ENCODE results near the gene PSMB4. TPM values are rescaled to one million over a fixed set of nuclear protein-coding genes. Genes with fewer than 3 reads are reported as not detected.

Gene PSMB4
- total and polyA plus RNA-seq, 2 experiments from 2014 or later, result 348 to 417 TPM

DNA sequence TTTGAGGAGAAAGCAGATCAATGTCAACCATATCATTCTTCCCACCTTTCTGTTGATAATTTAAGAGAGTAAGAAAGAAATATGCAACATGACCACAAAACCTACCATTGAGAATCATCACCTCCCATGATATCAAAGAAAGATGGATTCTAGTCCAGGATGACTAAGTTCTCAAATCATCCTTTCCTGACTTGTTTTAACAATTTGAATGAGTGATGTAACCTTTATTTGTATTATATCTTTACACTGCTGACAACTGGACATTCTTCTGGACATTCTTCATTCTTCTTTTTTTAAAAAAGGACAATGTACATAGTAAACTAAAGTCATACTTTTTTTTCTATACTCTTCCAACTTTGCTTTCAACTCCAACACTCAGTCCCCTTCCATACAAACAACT lies 9.5 kb downstream of the PSMB4 start (continued):
- TF ChIP-seq, protein P1, sequence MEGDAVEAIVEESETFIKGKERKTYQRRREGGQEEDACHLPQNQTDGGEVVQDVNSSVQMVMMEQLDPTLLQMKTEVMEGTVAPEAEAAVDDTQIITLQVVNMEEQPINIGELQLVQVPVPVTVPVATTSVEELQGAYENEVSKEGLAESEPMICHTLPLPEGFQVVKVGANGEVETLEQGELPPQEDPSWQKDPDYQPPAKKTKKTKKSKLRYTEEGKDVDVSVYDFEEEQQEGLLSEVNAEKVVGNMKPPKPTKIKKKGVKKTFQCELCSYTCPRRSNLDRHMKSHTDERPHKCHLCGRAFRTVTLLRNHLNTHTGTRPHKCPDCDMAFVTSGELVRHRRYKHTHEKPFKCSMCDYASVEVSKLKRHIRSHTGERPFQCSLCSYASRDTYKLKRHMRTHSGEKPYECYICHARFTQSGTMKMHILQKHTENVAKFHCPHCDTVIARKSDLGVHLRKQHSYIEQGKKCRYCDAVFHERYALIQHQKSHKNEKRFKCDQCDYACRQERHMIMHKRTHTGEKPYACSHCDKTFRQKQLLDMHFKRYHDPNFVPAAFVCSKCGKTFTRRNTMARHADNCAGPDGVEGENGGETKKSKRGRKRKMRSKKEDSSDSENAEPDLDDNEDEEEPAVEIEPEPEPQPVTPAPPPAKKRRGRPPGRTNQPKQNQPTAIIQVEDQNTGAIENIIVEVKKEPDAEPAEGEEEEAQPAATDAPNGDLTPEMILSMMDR (conservative IDR thresholded peaks at IDR 0.05; ENCODE audit: low read depth in 2 of 2), result no peak
- TF ChIP-seq POLR2AphosphoS5 (IDR thresholded peaks at IDR 0.05; ENCODE audit: low read depth) (no peak), EZH2 (IDR thresholded peaks at IDR 0.05; ENCODE audit: low read depth, unreplicated experiment) (no peak), JUNB (IDR thresholded peaks at IDR 0.05; ENCODE audit: unreplicated experiment) (no peak), EZH2phosphoT487 (IDR thresholded peaks at IDR 0.05; ENCODE audit: unreplicated experiment) (no peak)

GRCh38 chr1:151411884-151412283 lies 12.5 kb downstream of the PSMB4 start:
- no peak overlapping the region for H3K27ac ChIP-seq (ENCODE audit: low read depth)
- no peak overlapping the region for H3K27ac Mint-ChIP-seq
- no peaks in the 10 kb centered on the region for H3K9me2 ChIP-seq (ENCODE audit: insufficient read depth)
- no peak overlapping the region for H3K4me3 Mint-ChIP-seq
- peaks cover 10% of the 10 kb centered on the region for H4K20me1 ChIP-seq (replicated peaks; ENCODE audit: insufficient read depth)
- no peaks in the 10 kb centered on the region for H3K9me3 Mint-ChIP-seq
- H3K4me1 Mint-ChIP-seq, result no peaks in the 10 kb centered on the region
- DNase-seq (ENCODE audit: low spot score) (no peak), ATAC-seq (no peak)
- peaks cover 80% of the 10 kb centered on the region for H3K36me3 Mint-ChIP-seq (ENCODE audit: low read depth)
- no peaks in the 10 kb centered on the region for H3K4me1 ChIP-seq (ENCODE audit: insufficient read depth)
- H3K36me3 ChIP-seq (ENCODE audit: insufficient read depth), result peaks cover 52% of the 10 kb centered on the region
- no peak overlapping the region for H3K4me3 ChIP-seq
- H3K27me3 ChIP-seq (ENCODE audit: insufficient read depth), result no peaks in the 10 kb centered on the region
- H2AFZ ChIP-seq, result no peak overlapping the region
- no peaks in the 10 kb centered on the region for H3K27me3 Mint-ChIP-seq (ENCODE audit: insufficient read depth, low read depth, poor library complexity)
- H3F3A ChIP-seq (replicated peaks; ENCODE audit: low read depth), result no peaks in the 10 kb centered on the region
- H3K79me2 ChIP-seq (replicated peaks; ENCODE audit: insufficient read depth), result no peaks in the 10 kb centered on the region
- H3K4me2 ChIP-seq, result no peak overlapping the region
- TF ChIP-seq EZH2 (IDR thresholded peaks at IDR 0.05; ENCODE audit: low read depth, unreplicated experiment) (no peak), NANOG (IDR thresholded peaks at IDR 0.05; ENCODE audit: borderline replicate concordance) (no peak), STAT1 (IDR thresholded peaks at IDR 0.05; ENCODE audit: unreplicated experiment) (no peak), CREB1 (CRISPR knock-in tag; IDR thresholded peaks at IDR 0.05; ENCODE audit: low read depth) (no peak), ETS1 (IDR thresholded peaks at IDR 0.05) (no peak), POLR2AphosphoS5 (IDR thresholded peaks at IDR 0.05; ENCODE audit: low read depth) (no peak), ZNF462 (CRISPR knock-in tag; IDR thresholded peaks at IDR 0.05) (no peak), EZH2phosphoT487 (IDR thresholded peaks at IDR 0.05; ENCODE audit: unreplicated experiment) (no peak)
- TF ChIP-seq, protein P1 (conservative IDR thresholded peaks at IDR 0.05; ENCODE audit: low read depth in 2 of 2), result no peak

Measured in GM23338 (cell line).